ENCODE data around the gene NMNAT3. TPM values are rescaled to one million over a fixed set of nuclear protein-coding genes. Genes with fewer than 3 reads are reported as not detected.

Gene NMNAT3
- total and polyA plus RNA-seq, 9 donors = 15.8 to 31.2 (median 21.6) TPM

DNA sequence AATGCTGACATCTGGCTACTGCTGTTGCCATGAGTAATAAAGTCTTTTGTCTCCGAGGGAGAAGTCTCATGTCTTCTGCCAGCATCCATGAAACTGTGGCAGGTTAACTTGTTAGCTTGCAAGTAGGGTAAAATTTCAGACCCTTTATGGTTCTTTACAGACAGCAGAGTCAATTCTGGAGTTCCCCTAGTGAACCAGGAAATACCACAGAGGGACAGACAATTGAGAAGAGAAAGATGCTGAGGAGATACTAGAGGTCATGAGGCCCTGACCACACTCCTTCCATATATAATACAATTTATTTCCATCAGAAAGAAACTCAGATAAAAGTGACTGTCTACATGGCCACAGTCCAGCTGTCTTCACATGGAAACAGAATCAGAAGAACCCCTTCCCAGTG is 38.1 kb downstream of the NMNAT3 start:
- Histone ChIP-seq H3K27me3 (no peaks in the 10 kb centered on the region), H3K4me3 (no peak overlapping the region), H3K27ac (no peak overlapping the region), H3K4me1 (ENCODE audit: insufficient read depth) (peaks cover 2% of the 10 kb centered on the region), H3K36me3 (no peaks in the 10 kb centered on the region), H3K9me3 (no peaks in the 10 kb centered on the region)
- DNase-seq = no peak
- WGBS, 3 donors = 59 to 79% (median 78%) methylated on average over 1 of the region's 1 CpG
- intact Hi-C loops (cut with DNase I) = no loop called here
- no peak for TF ChIP-seq POLR2A (IDR thresholded peaks at IDR 0.05)
- TF ChIP-seq EP300 (IDR thresholded peaks at IDR 0.05) = no peak
- TF ChIP-seq, protein P1, sequence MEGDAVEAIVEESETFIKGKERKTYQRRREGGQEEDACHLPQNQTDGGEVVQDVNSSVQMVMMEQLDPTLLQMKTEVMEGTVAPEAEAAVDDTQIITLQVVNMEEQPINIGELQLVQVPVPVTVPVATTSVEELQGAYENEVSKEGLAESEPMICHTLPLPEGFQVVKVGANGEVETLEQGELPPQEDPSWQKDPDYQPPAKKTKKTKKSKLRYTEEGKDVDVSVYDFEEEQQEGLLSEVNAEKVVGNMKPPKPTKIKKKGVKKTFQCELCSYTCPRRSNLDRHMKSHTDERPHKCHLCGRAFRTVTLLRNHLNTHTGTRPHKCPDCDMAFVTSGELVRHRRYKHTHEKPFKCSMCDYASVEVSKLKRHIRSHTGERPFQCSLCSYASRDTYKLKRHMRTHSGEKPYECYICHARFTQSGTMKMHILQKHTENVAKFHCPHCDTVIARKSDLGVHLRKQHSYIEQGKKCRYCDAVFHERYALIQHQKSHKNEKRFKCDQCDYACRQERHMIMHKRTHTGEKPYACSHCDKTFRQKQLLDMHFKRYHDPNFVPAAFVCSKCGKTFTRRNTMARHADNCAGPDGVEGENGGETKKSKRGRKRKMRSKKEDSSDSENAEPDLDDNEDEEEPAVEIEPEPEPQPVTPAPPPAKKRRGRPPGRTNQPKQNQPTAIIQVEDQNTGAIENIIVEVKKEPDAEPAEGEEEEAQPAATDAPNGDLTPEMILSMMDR (IDR thresholded peaks at IDR 0.05) = no peak

DNA sequence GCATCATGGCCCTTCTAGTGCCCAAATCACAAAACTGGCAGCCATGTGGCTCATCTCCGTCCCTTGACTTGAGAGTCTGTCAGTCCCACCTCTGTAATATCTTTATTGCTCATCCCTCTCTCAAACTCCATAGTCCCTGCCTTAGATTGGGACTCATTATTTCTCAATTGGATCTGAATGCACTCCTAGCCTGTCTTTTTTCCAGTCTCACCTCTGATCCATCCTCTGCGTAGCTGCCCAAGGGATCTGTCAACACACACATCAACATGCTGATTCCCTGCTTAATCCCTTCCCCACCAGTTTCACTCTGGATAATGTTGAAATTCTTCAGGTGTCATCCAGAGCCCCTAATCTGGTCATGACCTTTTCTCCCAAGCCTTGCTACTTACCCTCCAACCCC is 39.3 kb downstream of the NMNAT3 start:
- intact Hi-C loops (cut with DNase I) = no loop called here
- Histone ChIP-seq H3K4me3 (no peak overlapping the region), H3K27me3 (no peaks in the 10 kb centered on the region), H3K27ac (no peak overlapping the region), H3K4me1 (ENCODE audit: insufficient read depth) (peaks cover 2% of the 10 kb centered on the region), H3K36me3 (no peaks in the 10 kb centered on the region), H3K9me3 (no peaks in the 10 kb centered on the region)
- TF ChIP-seq POLR2A (IDR thresholded peaks at IDR 0.05) (no peak), EP300 (IDR thresholded peaks at IDR 0.05) (no peak)
- TF ChIP-seq, protein P1 (IDR thresholded peaks at IDR 0.05) = no peak
- WGBS, 3 donors = 97 to 99% (median 98%) methylated on average over 2 of the region's 2 CpGs
- DNase-seq = no peak

DNA sequence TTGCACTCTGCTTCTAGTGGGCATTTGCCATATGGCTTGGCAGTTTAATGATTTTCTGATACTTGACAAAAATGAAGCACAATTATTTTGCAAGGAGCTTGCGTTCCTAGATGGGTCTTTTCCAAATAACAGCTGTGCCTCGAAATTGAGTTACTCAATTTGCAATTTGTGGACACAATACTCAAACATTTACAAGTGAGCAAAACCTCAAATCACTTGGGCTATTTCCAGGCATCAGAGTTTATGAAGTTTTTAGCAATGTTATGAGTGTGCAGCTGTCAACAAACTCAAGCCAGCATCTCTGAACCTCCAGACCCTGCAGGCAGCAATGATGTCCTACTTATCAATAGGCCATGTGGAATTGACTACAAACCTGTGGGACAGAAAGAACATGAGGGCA is 41.3 kb downstream of the NMNAT3 start:
- Histone ChIP-seq H3K27me3 (no peaks in the 10 kb centered on the region), H3K4me1 (ENCODE audit: insufficient read depth) (peaks cover 2% of the 10 kb centered on the region), H3K9me3 (no peaks in the 10 kb centered on the region), H3K4me3 (no peak overlapping the region), H3K36me3 (no peaks in the 10 kb centered on the region), H3K27ac (no peak overlapping the region)
- WGBS, 3 donors = 17 to 56% (median 25%) methylated on average over 2 of the region's 2 CpGs
- intact Hi-C loops (cut with DNase I) = no loop called here
- DNase-seq = no peak
- TF ChIP-seq, protein P1 (IDR thresholded peaks at IDR 0.05) = no peak
- TF ChIP-seq EP300 (IDR thresholded peaks at IDR 0.05) (no peak), POLR2A (IDR thresholded peaks at IDR 0.05) (no peak)

DNA sequence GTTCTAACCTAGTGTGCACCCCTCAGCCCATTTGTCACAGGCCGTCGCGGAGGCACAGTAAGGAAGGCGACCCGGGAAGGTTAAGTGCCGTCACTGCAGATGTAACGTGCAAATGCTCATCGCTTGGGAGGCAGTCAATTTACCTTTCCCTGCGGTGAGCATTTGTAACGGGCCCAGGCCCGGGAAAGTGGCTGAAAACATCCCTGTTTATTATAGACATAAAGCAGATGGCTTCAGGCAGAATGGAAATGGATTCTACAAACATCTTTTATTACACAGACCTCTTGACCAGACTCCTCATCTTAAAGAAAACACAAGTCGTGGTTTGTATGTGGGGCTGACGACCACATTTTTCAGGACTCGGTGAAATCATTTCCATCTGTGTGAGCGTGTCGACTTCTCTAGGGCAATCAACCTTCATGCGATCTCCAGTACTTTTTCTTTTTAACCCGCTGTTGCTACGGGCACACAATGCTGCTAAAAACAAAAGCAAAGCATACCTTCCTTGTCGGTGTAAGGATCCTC is 43.6 kb downstream of the NMNAT3 start:
- DNase-seq = no peak
- H3K27ac ChIP-seq = no peak overlapping the region
- WGBS, 3 donors = 81 to 87% (median 86%) methylated on average over 20 of the region's 20 CpGs
- TF ChIP-seq POLR2A (IDR thresholded peaks at IDR 0.05) = no peak
- TF ChIP-seq EP300 (IDR thresholded peaks at IDR 0.05) = no peak
- TF ChIP-seq, protein P1 (IDR thresholded peaks at IDR 0.05) = no peak
- no peaks in the 10 kb centered on the region for H3K9me3 ChIP-seq
- H3K36me3 ChIP-seq = no peaks in the 10 kb centered on the region
- intact Hi-C loops (cut with DNase I) = no loop called here
- no peak overlapping the region for H3K4me3 ChIP-seq
- H3K27me3 ChIP-seq = no peaks in the 10 kb centered on the region
- no peaks in the 10 kb centered on the region for H3K4me1 ChIP-seq (ENCODE audit: insufficient read depth)
